HepG2 (cell line): ENCODE data around the gene ZMYND10. TPM values are rescaled to one million over a fixed set of nuclear protein-coding genes. Genes with fewer than 3 reads are reported as not detected.

Experiments used
- IKZF1 ChIP-seq: fragments of 450-650 bp; IDR thresholded peaks from 2 replicates; pipeline ENCODE4 v1.7.1; 2016
- IRX3 ChIP-seq: sonication (generic); formaldehyde crosslinking; IDR thresholded peaks from 2 replicates; pipeline ENCODE4 v1.8.1; 2023; ENCODE audit warnings: mild to moderate bottlenecking, low read depth, missing genetic modification reagents, borderline replicate concordance
- ISL2 ChIP-seq: sonication (generic); formaldehyde crosslinking; IDR thresholded peaks from 2 replicates; pipeline ENCODE4 v1.5.0; 2020; ENCODE audit warnings: missing genetic modification reagents
- JDP2 ChIP-seq: sonication (generic); formaldehyde crosslinking; IDR thresholded peaks from 2 replicates; pipeline ENCODE4 v1.8.1; 2022; ENCODE audit warnings: missing genetic modification reagents, borderline replicate concordance
- JUND ChIP-seq: sonication (generic); formaldehyde crosslinking; IDR thresholded peaks from 2 replicates; pipeline ENCODE4 v1.8.0; 2022; ENCODE audit warnings: mild to moderate bottlenecking, missing genetic modification reagents
- MIER2 ChIP-seq: IDR thresholded peaks from 2 replicates; pipeline ENCODE4 v1.6.1; 2016; ENCODE audit warnings: missing biosample characterization, missing genetic modification reagents
- NR2C2 ChIP-seq: sonication (generic); formaldehyde crosslinking; IDR thresholded peaks from 2 replicates; pipeline ENCODE4 v1.4.0; 2020; ENCODE audit warnings: missing genetic modification reagents, mild to moderate bottlenecking, moderate library complexity, borderline replicate concordance
- POLR2AphosphoS5 ChIP-seq: IDR thresholded peaks from 2 replicates; pipeline ENCODE4 v1.6.1; 2012; ENCODE audit warnings: low read depth, low read length
- ZNF3 ChIP-seq: IDR thresholded peaks from 2 replicates; pipeline ENCODE4 v1.7.0; 2017; ENCODE audit warnings: inconsistent platforms
- polyA plus RNA-seq, 8 experiments: library from polyadenylated mRNA; depleted of rRNA in 3 of 8; stranded (reverse) in 7 of 8; unstranded in 1 of 8; fragments of >200 nt; fragmentation: Illumina TruSeq in 4 of 8; extraction: Trizol in 4 of 8; gene quantifications; 2 replicates each; pipeline versions ENCODE4 v1.2.1 to v1.2.3, GENCODE V29; 2011 to 2016; ENCODE audit warnings: low read depth in 4 of 8, missing spikeins in 1 of 8, mixed read lengths in 1 of 8; ENCODE audit not compliant: insufficient read depth in 1 of 8
- total RNA-seq, 5 experiments: library from RNA; depleted of rRNA; stranded (reverse); fragments of >200 nt; fragmentation: Illumina TruSeq; extraction: Trizol; gene quantifications; 2 replicates each; pipeline ENCODE4 v1.2.3, GENCODE V29; 2016; ENCODE audit warnings: low read depth in 1 of 5
- TF ChIP-seq, protein P1 (sequence below), 2 experiments: sonication (generic) in 1 of 2; formaldehyde crosslinking in 1 of 2; IDR thresholded peaks; 2 replicates each; pipeline versions ENCODE4 v1.4.0 to v1.6.1; 2016 to 2020; ENCODE audit warnings: borderline replicate concordance in 1 of 2, low read depth in 1 of 2, mild to moderate bottlenecking in 1 of 2, missing genetic modification reagents in 1 of 2
- TF ChIP-seq, protein P2 (sequence below): sonication (generic); formaldehyde crosslinking; conservative IDR thresholded peaks from 2 replicates; pipeline ENCODE4 v1.8.0; 2022; ENCODE audit warnings: low read depth, missing genetic modification reagents
- TF ChIP-seq, protein P3 (sequence below): IDR thresholded peaks from 2 replicates; pipeline ENCODE4 v1.6.1; 2016; ENCODE audit warnings: missing biosample characterization, missing genetic modification reagents, low read depth
- TF ChIP-seq, protein P4 (sequence below): sonication (generic); formaldehyde crosslinking; IDR thresholded peaks from 2 replicates; pipeline ENCODE4 v1.4.0; 2020; ENCODE audit warnings: mild to moderate bottlenecking, missing genetic modification reagents
- TF ChIP-seq, protein P5 (sequence below): sonication (generic); formaldehyde crosslinking; IDR thresholded peaks from 2 replicates; pipeline ENCODE4 v1.5.0; 2020; ENCODE audit warnings: missing genetic modification reagents, mild to moderate bottlenecking, borderline replicate concordance

The ZMYND10 gene
- total and polyA plus RNA-seq, 2 of the 13 experiments (the other 11 are each of a cell fraction or from before 2014, with no cell fraction given): 0.60 to 0.74 TPM

DNA sequence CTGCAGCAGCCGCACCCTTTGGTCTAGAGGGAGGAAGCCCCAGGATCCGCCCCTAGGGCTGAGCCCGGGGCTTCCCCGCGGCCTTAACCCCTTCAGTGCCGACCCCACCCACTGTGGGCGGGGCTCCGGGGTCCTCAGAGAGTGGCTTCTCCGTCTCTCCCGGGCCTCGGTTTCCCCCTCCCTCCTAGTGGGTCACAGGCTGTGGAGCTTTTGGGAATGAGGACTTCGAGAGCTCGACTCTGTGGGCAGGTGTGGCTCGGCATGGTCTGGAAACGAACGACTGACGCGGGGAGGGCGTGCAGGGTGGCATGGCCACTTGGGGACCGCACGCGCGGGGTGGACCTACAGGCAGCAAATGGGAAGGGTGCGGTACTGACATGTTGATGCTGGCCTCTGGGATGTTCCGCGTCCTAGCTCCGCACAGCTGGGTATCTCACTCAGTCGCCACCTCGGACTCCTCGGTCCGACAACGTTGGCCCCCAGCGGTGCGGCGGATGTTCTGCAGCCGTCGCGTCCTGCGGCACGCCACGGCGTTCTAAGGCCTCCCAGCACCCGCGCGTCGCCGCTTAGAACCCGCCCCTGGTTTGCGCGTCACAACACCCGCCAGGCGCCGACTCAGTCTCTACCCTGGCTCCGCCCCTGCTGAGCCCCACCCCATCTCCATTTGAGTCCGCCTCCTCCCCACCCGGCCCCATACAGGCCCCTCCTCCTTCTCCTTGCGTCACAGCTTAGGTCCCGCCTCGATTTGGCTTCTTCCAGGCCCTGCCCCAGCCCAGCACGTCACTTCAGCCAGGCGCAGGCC lies 46.5 kb downstream of the ZMYND10 start, which contains the start of the genes HYAL3 and NAA80 (continued):
- TF ChIP-seq, protein P1, sequence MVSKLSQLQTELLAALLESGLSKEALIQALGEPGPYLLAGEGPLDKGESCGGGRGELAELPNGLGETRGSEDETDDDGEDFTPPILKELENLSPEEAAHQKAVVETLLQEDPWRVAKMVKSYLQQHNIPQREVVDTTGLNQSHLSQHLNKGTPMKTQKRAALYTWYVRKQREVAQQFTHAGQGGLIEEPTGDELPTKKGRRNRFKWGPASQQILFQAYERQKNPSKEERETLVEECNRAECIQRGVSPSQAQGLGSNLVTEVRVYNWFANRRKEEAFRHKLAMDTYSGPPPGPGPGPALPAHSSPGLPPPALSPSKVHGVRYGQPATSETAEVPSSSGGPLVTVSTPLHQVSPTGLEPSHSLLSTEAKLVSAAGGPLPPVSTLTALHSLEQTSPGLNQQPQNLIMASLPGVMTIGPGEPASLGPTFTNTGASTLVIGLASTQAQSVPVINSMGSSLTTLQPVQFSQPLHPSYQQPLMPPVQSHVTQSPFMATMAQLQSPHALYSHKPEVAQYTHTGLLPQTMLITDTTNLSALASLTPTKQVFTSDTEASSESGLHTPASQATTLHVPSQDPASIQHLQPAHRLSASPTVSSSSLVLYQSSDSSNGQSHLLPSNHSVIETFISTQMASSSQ (IDR thresholded peaks at IDR 0.05; ENCODE audit: low read depth): no peak; the same call in 1 of the 2 replicates
- TF ChIP-seq, protein P1 (CRISPR knock-in tag; IDR thresholded peaks at IDR 0.05; ENCODE audit: borderline replicate concordance): 0 out of 2 replicates have a peak, but pooled peaks have one; percentile 45
- TF ChIP-seq NR2C2 (CRISPR knock-in tag) (no peak), POLR2AphosphoS5 (peak; percentile 80), IRX3 (CRISPR knock-in tag) (no peak), IKZF1 (no peak), ISL2 (CRISPR knock-in tag) (peak; percentile 18), MIER2 (CRISPR knock-in tag) (no peak), JDP2 (CRISPR knock-in tag) (no peak), JUND (0 out of 2 replicates have a peak, but pooled peaks have one; percentile 9), ZNF3 (CRISPR knock-in tag) (no peak)
- TF ChIP-seq, protein P2, sequence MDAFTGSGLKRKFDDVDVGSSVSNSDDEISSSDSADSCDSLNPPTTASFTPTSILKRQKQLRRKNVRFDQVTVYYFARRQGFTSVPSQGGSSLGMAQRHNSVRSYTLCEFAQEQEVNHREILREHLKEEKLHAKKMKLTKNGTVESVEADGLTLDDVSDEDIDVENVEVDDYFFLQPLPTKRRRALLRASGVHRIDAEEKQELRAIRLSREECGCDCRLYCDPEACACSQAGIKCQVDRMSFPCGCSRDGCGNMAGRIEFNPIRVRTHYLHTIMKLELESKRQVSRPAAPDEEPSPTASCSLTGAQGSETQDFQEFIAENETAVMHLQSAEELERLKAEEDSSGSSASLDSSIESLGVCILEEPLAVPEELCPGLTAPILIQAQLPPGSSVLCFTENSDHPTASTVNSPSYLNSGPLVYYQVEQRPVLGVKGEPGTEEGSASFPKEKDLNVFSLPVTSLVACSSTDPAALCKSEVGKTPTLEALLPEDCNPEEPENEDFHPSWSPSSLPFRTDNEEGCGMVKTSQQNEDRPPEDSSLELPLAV: no peak
- TF ChIP-seq, protein P3, sequence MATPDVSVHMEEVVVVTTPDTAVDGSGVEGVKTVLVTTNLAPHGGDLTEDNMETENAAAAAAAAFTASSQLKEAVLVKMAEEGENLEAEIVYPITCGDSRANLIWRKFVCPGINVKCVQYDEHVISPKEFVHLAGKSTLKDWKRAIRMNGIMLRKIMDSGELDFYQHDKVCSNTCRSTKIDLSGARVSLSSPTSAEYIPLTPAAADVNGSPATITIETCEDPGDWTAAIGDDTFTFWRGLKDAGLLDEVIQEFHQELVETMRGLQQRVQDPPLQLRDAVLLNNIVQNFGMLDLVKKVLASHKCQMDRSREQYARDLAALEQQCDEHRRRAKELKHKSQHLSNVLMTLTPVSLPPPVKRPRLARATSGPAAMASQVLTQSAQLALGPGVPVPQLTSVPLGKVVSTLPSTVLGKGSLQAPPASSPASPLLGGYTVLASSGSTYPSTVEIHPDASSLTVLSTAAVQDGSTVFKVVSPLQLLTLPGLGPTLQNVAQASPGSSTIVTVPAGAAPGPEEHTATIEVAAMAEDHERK (CRISPR knock-in tag): 0 out of 2 replicates have a peak, but pooled peaks have one; percentile 27
- TF ChIP-seq, protein P4, sequence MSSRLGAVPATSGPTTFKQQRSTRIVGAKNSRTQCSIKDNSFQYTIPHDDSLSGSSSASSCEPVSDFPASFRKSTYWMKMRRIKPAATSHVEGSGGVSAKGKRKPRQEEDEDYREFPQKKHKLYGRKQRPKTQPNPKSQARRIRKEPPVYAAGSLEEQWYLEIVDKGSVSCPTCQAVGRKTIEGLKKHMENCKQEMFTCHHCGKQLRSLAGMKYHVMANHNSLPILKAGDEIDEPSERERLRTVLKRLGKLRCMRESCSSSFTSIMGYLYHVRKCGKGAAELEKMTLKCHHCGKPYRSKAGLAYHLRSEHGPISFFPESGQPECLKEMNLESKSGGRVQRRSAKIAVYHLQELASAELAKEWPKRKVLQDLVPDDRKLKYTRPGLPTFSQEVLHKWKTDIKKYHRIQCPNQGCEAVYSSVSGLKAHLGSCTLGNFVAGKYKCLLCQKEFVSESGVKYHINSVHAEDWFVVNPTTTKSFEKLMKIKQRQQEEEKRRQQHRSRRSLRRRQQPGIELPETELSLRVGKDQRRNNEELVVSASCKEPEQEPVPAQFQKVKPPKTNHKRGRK (CRISPR knock-in tag): no peak
- TF ChIP-seq, protein P5, sequence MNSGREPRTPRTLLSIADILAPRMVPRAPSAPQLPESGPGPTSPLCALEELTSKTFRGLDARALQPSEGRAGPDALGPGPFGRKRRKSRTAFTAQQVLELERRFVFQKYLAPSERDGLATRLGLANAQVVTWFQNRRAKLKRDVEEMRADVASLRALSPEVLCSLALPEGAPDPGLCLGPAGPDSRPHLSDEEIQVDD (CRISPR knock-in tag): 0 out of 2 replicates have a peak, but pooled peaks have one; percentile 59
